ENCODE data around the gene AAR2. TPM values are rescaled to one million over a fixed set of nuclear protein-coding genes. Genes with fewer than 3 reads are reported as not detected.

The AAR2 gene
- total RNA-seq, 1 donor from 2014 or later, result 23.8 TPM

DNA sequence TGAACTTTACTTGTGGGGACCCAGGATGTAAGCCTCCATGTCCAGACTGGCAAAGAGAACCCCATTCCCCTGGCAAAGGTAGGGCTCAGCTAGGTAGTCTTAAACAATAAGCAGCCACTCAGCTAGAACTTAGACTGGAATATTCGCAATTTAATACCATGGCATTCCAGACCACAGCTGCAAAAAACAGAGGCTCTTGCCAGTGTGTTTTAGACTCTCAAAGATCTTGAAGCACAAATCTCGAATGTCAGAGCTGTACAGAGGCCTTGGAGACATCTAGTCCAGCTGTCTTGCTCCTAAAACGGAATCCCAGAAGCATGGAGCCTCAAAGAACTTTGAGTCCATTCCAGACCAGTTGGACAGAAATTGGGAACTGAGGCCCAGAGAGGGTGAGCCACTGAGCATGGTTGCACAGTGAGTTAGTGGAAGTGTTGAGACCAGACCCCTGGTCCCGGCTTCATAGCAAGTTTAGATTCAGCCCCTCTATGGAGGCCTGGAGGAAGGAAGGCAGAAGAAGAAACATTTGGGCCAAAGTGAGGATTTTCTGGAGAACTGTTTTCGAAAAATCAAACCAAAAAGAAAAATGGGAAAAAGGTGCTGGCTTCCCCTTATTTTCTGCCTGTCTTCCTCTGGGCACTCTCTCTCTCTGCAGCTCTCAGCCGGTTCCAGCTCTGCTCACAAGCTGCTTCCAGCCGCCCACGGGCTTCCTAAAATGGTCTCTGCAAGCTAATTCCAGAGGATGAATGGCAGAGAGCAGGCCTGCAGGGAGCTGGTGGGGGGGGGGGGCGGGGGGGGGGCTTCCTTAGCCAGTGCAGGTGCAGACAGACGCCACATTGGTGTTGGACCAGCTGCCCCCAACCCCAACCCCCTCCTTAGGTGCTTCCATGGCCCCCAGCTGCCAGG lies 32.4 kb downstream of the AAR2 start:
- H3K4me1 ChIP-seq, result no peaks in the 10 kb centered on the region
- no peaks in the 10 kb centered on the region for H3K9me3 ChIP-seq
- intact Hi-C loops (cut with DNase I), result no loop called here
- no peak overlapping the region for H3K4me3 ChIP-seq
- no peak overlapping the region for H3K27ac ChIP-seq
- H3K27me3 ChIP-seq, result no peaks in the 10 kb centered on the region
- no peak for DNase-seq (ENCODE audit: extremely low spot score in 2 of 2)
- no peak for TF ChIP-seq POLR2AphosphoS5 (IDR thresholded peaks at IDR 0.05; ENCODE audit: insufficient read depth in 1 of 2, low read depth in 1 of 2)
- TF ChIP-seq POLR2A (IDR thresholded peaks at IDR 0.05), result no peak
- TF ChIP-seq CTCF (IDR thresholded peaks at IDR 0.05), result no peak
- H3K36me3 ChIP-seq, result no peaks in the 10 kb centered on the region

DNA sequence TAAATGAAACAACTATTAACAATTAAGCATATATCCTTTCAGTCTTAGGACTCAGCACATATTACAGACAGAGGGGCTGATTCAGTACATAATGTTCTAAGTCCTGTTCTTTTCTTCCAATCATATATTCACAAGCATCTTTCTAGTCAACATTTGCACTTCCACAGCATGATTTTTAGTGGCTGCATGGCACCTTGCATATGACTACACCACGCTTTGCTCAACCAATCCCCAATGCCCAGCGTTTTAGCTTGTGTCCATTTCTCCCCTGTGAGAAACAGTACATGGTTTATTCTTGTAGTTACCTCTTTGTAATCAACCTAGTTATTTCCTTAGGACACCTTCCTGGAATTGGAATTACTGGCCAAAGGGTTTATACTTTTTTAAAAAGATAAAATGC lies 33.2 kb downstream of the AAR2 start:
- Histone ChIP-seq H3K4me3 (no peak overlapping the region), H3K36me3 (no peaks in the 10 kb centered on the region), H3K4me1 (no peaks in the 10 kb centered on the region), H3K27ac (no peak overlapping the region), H3K9me3 (no peaks in the 10 kb centered on the region), H3K27me3 (no peaks in the 10 kb centered on the region)
- TF ChIP-seq CTCF (IDR thresholded peaks at IDR 0.05) (no peak), POLR2A (IDR thresholded peaks at IDR 0.05) (no peak), POLR2AphosphoS5 (IDR thresholded peaks at IDR 0.05; ENCODE audit: insufficient read depth in 1 of 2, low read depth in 1 of 2) (no peak)
- no peak for DNase-seq (ENCODE audit: extremely low spot score in 2 of 2)
- intact Hi-C loops (cut with DNase I), result no loop called here

GRCh38 chr20:36270744-36271638 lies 34.7 kb downstream of the AAR2 start:
- H3K27me3 ChIP-seq, result no peaks in the 10 kb centered on the region
- no peak overlapping the region for H3K27ac ChIP-seq
- TF ChIP-seq CTCF (IDR thresholded peaks at IDR 0.05) (no peak), POLR2A (IDR thresholded peaks at IDR 0.05) (no peak), POLR2AphosphoS5 (IDR thresholded peaks at IDR 0.05; ENCODE audit: insufficient read depth in 1 of 2, low read depth in 1 of 2) (no peak)
- no peaks in the 10 kb centered on the region for H3K4me1 ChIP-seq
- no peaks in the 10 kb centered on the region for H3K36me3 ChIP-seq
- intact Hi-C loops (cut with DNase I), result no loop called here
- DNase-seq (ENCODE audit: extremely low spot score in 2 of 2), result no peak
- no peaks in the 10 kb centered on the region for H3K9me3 ChIP-seq
- H3K4me3 ChIP-seq, result no peak overlapping the region

- H3K27ac ChIP-seq, result no peak overlapping the region
- no peaks in the 10 kb centered on the region for H3K27me3 ChIP-seq
- intact Hi-C loops (cut with DNase I), result no loop called here
- no peaks in the 10 kb centered on the region for H3K4me1 ChIP-seq
- DNase-seq (ENCODE audit: extremely low spot score in 2 of 2), result no peak
- H3K36me3 ChIP-seq, result no peaks in the 10 kb centered on the region
- TF ChIP-seq CTCF (IDR thresholded peaks at IDR 0.05), result no peak
- TF ChIP-seq POLR2A (IDR thresholded peaks at IDR 0.05), result no peak
- no peak for TF ChIP-seq POLR2AphosphoS5 (IDR thresholded peaks at IDR 0.05; ENCODE audit: insufficient read depth in 1 of 2, low read depth in 1 of 2)
- no peak overlapping the region for H3K4me3 ChIP-seq
- no peaks in the 10 kb centered on the region for H3K9me3 ChIP-seq
Observed at GRCh38 chr20:36271639-36272546, 35.6 kb downstream of the AAR2 start.
